ENCODE data around the gene FHIP1B. TPM values are rescaled to one million over a fixed set of nuclear protein-coding genes. Genes with fewer than 3 reads are reported as not detected.

The FHIP1B gene
- total RNA-seq, 1 experiment from 2014 or later: 17.2 TPM

DNA sequence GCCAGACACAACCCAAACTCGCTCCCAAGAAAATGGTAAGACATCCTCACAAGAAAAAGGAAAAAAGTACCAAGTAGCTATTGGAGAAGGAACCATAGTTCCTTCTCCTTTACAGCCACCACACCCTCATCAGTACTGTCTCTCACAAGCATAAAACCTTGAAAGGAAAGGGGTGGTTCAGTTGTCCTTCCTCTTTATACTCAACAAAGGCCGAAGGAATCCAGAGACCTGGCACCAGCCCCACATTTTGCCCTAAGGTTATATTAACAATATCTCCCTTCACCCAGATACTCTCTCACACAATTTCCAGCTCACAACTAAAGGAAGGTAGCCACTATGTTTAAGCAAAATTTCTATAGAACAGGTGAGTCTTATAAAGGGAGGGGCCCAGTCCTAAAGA lies 8.5 kb downstream of the FHIP1B start:
- Histone ChIP-seq H3K27me3 (no peaks in the 10 kb centered on the region), H3K36me3 (peaks cover 6% of the 10 kb centered on the region; the same call in 1 of the 2 replicates), H3K9me3 (replicated peaks) (no peaks in the 10 kb centered on the region), H3K4me1 (no peaks in the 10 kb centered on the region), H3K4me3 (no peak overlapping the region), H3K27ac (no peak overlapping the region)
- DNase-seq: no peak

DNA sequence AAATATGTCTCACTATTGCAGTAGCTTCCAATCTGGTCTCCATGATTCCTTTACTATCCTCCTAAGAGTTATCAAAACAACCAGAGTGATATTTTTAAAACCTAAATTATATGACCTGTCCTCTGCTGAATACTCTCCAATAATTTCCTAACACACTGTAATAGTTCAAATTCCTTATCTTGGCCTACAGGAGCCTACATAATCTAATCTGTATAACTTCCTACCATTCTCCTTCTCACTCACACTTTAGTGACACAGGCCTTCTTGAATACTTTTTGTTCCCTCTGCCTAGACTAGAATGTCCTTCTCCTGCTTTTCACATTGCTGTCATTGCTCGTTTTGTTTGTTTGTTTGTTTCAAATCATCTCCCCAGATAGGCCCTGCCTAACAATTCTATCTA lies 9.4 kb downstream of the FHIP1B start:
- no peaks in the 10 kb centered on the region for H3K27me3 ChIP-seq
- no peaks in the 10 kb centered on the region for H3K4me1 ChIP-seq
- DNase-seq: no peak
- H3K9me3 ChIP-seq (replicated peaks): no peaks in the 10 kb centered on the region
- H3K36me3 ChIP-seq: peaks cover 9% of the 10 kb centered on the region; the same call in 1 of the 2 replicates
- H3K27ac ChIP-seq: no peak overlapping the region
- H3K4me3 ChIP-seq: no peak overlapping the region

DNA sequence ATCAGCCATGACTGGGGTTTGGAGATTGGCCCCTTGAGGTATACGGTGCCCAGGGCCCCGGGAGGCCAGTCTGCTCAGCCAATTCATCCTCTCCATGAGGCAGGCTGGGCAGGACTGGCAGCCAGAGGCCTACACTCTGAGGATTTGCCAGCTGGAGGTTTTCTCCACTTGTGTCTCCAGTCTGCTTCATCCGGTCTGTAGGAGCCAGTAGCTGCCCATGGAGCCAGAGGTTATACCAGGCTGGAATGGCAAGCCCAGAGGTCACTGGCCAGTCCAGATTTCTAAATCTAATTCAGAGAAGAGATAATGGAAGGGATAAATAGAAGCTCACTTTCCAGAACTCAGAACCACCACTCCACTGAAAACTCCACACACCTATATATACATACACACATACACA lies 10.0 kb downstream of the FHIP1B start:
- Histone ChIP-seq H3K27ac (no peak overlapping the region), H3K27me3 (no peaks in the 10 kb centered on the region), H3K36me3 (peaks cover 9% of the 10 kb centered on the region; the same call in 1 of the 2 replicates), H3K9me3 (replicated peaks) (no peaks in the 10 kb centered on the region), H3K4me3 (no peak overlapping the region), H3K4me1 (no peaks in the 10 kb centered on the region)
- DNase-seq: no peak

DNA sequence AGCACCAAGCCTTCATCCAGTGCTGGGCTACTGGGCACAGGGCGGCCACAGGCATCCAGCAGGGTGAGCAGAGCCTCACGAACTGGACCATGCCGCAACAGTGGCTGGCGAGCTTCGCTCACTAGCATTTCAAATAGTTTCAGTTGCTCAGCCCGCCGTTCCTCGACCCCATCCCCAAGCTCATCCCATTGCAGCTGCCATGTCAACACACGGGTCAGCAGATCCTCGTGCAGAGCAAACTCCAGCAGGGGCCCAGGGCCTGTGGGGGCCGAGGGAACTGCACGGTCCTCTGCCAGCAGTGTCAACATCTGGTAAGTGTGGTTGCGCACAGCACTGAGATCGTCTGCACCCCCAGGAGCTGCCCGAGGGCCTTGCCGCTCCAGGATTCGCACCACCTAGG lies 10.6 kb downstream of the FHIP1B start:
- Histone ChIP-seq H3K36me3 (peaks cover 9% of the 10 kb centered on the region; the same call in 1 of the 2 replicates), H3K27ac (no peak overlapping the region), H3K27me3 (no peaks in the 10 kb centered on the region), H3K4me3 (no peak overlapping the region), H3K4me1 (no peaks in the 10 kb centered on the region), H3K9me3 (replicated peaks) (no peaks in the 10 kb centered on the region)
- no peak for DNase-seq

DNA sequence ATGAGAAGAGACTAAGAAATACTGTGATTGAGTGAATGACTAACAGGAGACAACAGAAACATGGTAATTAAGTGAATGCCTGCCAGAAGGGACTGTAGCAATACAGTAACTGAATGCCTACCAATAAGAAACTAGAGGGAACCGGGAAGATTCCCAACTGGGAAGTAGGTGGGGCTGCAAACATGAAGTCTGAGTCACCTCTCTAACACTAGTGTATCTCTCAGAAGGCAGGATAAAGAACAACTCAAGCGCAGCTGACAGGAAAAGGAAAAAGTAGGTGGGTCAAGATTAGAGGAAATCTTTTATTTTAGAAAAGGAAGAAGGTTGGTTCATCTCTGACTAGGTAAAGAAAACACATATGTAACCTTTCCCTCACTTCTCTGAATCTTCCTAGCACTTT lies 15.1 kb downstream of the FHIP1B start:
- H3K4me3 ChIP-seq: no peak overlapping the region
- H3K36me3 ChIP-seq: peaks cover 14% of the 10 kb centered on the region; the same call in 1 of the 2 replicates
- H3K4me1 ChIP-seq: no peaks in the 10 kb centered on the region
- no peaks in the 10 kb centered on the region for H3K27me3 ChIP-seq
- H3K9me3 ChIP-seq (replicated peaks): no peaks in the 10 kb centered on the region
- no peak overlapping the region for H3K27ac ChIP-seq
- no peak for DNase-seq

DNA sequence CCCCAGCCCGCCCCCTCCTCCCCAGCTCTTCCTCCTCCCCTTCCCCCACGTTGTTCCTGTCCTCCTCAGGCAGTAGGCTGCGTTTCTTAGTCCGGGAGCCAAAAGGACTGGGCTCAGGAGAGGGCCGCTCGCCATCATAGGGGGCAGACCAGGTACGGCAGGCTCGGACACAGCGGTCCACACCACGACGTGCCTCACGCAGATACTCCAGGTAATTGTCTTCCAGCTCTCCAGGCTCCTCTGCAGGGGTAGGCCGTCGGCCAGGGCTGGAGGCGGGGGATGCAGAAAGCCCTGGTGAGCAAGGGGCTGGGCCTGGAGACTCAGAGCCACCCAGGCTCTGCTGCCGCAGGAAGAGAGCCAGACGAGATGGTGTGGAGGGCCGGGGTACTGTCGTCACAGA lies 16.7 kb downstream of the FHIP1B start:
- no peak for DNase-seq
- H3K36me3 ChIP-seq: peaks cover 17% of the 10 kb centered on the region; the same call in 1 of the 2 replicates

DNA sequence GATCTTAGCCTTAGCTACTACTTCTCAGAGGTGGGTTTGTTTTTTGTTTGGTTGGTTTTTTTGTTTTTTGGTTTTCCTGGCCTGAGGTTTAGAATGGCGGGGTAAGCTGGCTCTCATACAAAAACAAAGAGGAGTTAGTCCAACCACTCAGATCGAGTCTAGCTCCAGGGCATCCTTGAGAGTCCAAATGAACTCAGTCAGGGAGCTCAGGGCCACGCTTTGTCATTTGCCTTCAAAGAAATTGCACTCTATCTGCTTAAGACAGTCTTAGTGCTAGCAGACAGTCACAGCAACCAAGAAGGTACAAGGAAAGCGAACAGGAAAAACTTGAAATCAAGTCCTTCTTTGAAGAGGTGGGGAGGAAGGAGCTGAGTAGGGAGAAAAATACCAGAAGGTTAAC lies 17.9 kb downstream of the FHIP1B start:
- no peak for DNase-seq
- no peak overlapping the region for H3K4me3 ChIP-seq
- H3K36me3 ChIP-seq: peaks cover 14% of the 10 kb centered on the region; the same call in 1 of the 2 replicates
- no peaks in the 10 kb centered on the region for H3K27me3 ChIP-seq
- H3K9me3 ChIP-seq (replicated peaks): no peaks in the 10 kb centered on the region
- H3K4me1 ChIP-seq: no peaks in the 10 kb centered on the region
- no peak overlapping the region for H3K27ac ChIP-seq

More for the DNA sequence above, 16.7 kb downstream of the FHIP1B start:
- no peaks in the 10 kb centered on the region for H3K27me3 ChIP-seq
- no peak overlapping the region for H3K27ac ChIP-seq
- H3K4me1 ChIP-seq: no peaks in the 10 kb centered on the region
- no peak overlapping the region for H3K4me3 ChIP-seq
- H3K9me3 ChIP-seq (replicated peaks): no peaks in the 10 kb centered on the region

DNA sequence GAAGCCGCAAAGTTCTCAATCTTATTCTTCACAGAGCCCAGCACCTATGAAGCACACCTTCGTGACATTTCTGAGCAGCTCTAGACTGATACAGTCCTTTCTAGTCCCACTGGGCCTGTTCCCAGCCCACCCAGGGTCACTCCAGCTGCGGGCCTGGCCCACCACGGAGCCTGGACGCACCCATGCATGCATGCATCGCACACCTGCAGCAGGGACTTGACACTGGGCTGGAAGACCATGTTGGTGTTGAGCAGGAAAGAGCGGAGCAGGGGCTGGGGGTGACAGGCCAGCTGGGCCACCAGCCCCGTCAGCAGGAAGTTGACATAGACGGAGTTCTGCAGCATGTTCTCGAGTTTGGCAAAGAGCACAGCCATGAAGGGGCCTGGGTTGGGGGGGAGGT lies 19.9 kb downstream of the FHIP1B start:
- Histone ChIP-seq H3K27ac (no peak overlapping the region), H3K27me3 (no peaks in the 10 kb centered on the region), H3K9me3 (replicated peaks) (no peaks in the 10 kb centered on the region), H3K36me3 (peaks cover 11% of the 10 kb centered on the region; the same call in 1 of the 2 replicates), H3K4me3 (no peak overlapping the region), H3K4me1 (no peaks in the 10 kb centered on the region)
- DNase-seq: no peak

DNA sequence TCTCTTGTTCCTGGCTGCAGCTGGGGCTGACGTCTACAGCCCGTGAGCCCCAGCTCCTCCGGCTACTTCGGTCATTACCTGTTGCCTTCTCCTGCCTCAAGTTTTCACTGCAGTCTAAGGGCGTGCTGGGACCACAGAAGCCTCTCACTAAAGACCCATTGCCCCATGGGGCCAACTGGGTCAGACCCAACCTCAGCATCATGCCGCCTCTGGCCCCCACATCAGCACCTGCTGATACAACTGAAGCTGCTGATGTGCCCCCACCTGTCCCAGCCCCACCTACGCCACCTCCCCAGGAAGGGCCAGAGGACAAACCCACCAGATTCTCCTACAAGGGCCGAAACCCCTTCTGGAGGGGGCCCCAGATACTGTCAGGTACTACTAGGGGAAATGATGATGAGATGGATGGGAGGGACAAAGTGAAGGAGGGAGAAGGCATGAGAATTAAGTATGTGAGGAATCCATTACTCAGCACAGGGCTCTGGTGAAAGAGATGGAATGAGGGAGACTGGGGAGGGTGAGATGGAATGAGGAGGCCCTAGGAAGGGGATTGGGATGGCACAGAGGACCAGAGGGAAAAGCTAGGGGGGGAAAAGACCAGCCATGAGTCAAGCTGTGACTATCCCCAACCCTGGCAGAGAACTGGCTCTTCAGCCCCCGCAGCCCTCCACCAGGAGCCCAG lies 24.0 kb downstream of the FHIP1B start:
- no peaks in the 10 kb centered on the region for H3K4me1 ChIP-seq
- H3K36me3 ChIP-seq: peaks cover 6% of the 10 kb centered on the region; the same call in 1 of the 2 replicates
- DNase-seq: no peak

DNA sequence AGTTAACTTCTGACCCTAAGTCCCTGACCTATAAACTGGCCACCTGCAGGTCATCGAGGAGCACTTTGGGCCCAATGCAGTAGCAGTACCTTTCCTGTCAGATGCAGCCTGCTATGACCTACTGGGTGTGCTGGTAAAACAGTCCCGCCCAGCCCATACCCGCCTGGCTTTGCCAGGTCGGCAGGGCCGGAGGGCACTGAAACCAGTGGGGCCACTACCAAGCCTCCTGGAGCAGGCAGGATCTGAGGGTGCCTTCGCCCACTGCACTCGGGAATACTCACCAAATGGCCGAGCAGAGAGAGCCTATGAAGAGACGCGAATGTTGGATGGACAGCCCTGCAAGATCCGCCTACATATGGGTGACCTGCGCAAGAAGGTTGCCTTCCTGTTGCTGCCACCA lies 24.6 kb downstream of the FHIP1B start:
- DNase-seq: no peak
- Histone ChIP-seq H3K9me3 (replicated peaks) (no peaks in the 10 kb centered on the region), H3K4me1 (no peaks in the 10 kb centered on the region), H3K4me3 (no peak overlapping the region), H3K27ac (no peak overlapping the region), H3K36me3 (peaks cover 6% of the 10 kb centered on the region; the same call in 1 of the 2 replicates), H3K27me3 (no peaks in the 10 kb centered on the region)

More for the DNA sequence above, 24.0 kb downstream of the FHIP1B start:
- no peaks in the 10 kb centered on the region for H3K27me3 ChIP-seq
- no peaks in the 10 kb centered on the region for H3K9me3 ChIP-seq (replicated peaks)
- no peak overlapping the region for H3K4me3 ChIP-seq
- no peak overlapping the region for H3K27ac ChIP-seq

DNA sequence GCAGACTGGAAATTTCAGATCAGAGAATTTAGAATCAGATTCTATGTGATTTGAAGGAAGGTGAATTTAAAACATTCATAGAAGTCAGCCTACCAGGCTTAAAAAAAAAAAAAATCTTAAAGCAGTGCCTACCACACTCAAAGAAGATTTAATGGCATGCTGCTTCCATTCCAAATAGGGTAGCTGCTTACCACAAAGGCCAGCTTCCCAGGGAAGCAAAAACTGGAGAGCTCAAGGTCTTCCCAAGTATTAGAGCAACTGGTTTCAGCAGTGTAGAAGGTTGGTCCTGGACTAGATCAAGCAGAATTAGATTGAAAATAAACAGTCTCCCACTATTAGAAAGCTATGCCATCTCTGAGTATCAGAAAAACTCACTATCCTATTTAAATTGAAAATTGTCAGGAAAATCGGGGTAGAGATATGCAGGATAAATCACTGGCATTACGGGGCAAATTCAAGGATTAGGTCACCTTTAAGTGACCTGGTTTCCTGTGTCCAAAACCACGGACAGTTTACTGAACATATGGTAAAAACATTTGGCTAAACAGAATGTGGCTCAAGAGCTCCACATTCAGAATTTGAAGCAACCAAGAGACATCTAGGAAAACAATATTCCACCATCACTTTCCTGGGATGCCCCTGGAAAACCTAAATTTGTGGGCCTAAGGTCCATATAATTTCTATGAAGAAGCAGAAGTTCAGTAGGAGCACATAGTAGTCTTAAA lies 27.8 kb downstream of the FHIP1B start:
- H3K27me3 ChIP-seq: no peaks in the 10 kb centered on the region
- DNase-seq: no peak
- no peak overlapping the region for H3K4me3 ChIP-seq
- no peak overlapping the region for H3K27ac ChIP-seq
- no peaks in the 10 kb centered on the region for H3K4me1 ChIP-seq
- H3K36me3 ChIP-seq: no peaks in the 10 kb centered on the region
- no peaks in the 10 kb centered on the region for H3K9me3 ChIP-seq (replicated peaks)

DNA sequence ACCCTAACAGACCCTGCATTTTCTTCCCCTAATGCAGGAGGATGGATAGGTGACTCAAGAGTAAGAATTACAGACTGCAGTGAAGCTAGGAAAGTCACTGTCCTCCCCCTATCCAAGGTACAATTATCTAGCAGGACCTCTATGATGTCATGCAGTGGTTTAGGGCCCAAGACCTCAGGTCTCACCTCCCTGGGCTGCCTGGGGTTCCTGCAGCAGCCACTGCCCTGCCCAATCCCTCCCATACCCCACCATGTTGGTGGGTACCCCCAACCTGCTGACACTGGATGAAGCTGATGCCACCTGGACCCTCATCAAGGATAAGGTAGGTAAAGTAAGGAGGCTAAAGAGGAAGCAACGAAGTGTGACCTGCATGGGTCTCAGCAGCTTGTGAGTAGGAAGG lies 29.1 kb downstream of the FHIP1B start, which contains the start of gene C11orf42:
Gene C11orf42, plus strand, starts transcription at position 192 of the 400 bp plus-strand sequence. Its CDS starts 59 bp downstream, at position 251.
- Histone ChIP-seq H3K4me3 (no peak within 1 kb of the TSS), H3K4me1 (no peaks in the 10 kb centered on the region), H3K9me3 (replicated peaks) (no peaks in the 10 kb centered on the region), H3K27ac (no peak within 1 kb of the TSS), H3K36me3 (no peaks in the 10 kb centered on the region), H3K27me3 (no peaks in the 10 kb centered on the region)
- DNase-seq: no peak

DNA sequence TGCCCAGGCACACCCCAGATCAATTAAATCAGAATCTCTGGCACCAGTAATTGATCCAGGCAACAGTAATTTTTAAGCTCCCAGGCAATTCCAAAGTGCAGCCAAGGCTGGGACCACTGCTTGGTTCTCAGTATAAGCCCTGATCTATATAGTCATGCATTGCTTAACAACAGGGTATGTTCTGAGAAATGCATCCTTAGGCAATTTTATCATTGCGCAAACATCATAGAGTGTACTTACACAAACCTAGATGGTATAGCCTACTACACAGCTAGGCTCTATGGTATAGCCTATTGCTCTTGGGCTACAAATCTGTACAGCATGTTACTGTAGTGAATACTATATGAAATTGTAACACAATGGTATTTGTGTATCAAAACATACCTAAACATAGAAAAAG lies 29.7 kb downstream of the FHIP1B start:
- Histone ChIP-seq H3K27ac (no peak overlapping the region), H3K36me3 (no peaks in the 10 kb centered on the region), H3K9me3 (replicated peaks) (no peaks in the 10 kb centered on the region), H3K4me3 (no peak overlapping the region), H3K4me1 (no peaks in the 10 kb centered on the region), H3K27me3 (no peaks in the 10 kb centered on the region)
- DNase-seq: no peak

DNA sequence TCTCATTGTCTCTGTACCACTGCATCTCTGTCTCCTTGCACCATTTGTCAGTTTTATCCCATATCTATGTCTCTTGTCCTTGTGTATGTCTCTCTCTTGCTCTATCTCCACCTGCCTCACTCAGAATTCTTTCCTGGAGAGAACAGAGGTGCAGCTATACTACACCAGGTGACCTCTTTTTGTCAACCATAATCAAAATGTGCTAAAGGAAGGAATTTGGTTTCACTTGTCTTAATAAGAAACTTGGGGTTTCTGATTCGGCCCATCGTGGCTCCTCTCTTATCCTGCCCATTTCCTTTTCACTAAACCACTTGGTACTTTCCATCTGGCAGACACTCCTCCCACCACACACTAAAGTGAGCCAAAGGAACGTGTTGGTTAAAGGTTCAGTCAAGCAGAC lies 31.1 kb downstream of the FHIP1B start:
- Histone ChIP-seq H3K27me3 (no peaks in the 10 kb centered on the region), H3K4me3 (no peak overlapping the region), H3K4me1 (no peaks in the 10 kb centered on the region), H3K36me3 (no peaks in the 10 kb centered on the region), H3K27ac (no peak overlapping the region), H3K9me3 (replicated peaks) (no peaks in the 10 kb centered on the region)
- DNase-seq: no peak

DNA sequence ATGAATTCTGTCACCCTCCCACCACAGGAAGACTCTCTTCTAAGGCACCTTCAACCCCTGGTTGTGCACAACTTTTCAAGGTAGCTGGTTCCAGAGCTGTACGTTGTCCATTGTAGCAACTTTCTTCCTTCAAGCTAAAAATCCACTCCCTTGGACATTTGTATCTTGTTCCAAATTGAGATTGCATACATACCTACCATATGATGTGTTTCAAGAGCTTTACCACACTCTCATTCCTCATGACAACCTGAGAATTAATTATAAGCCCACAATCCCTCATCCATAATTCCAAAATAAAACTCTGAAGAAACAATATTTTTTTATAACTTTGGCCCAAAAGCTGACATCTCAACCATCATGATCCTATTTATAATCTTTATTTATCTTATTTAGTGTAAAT lies 32.4 kb downstream of the FHIP1B start:
- Histone ChIP-seq H3K27me3 (no peaks in the 10 kb centered on the region), H3K4me1 (no peaks in the 10 kb centered on the region), H3K36me3 (no peaks in the 10 kb centered on the region), H3K4me3 (no peak overlapping the region), H3K9me3 (replicated peaks) (no peaks in the 10 kb centered on the region), H3K27ac (no peak overlapping the region)
- DNase-seq: no peak
